ENCODE data around the gene LILRB4.

Gene LILRB4

DNA sequence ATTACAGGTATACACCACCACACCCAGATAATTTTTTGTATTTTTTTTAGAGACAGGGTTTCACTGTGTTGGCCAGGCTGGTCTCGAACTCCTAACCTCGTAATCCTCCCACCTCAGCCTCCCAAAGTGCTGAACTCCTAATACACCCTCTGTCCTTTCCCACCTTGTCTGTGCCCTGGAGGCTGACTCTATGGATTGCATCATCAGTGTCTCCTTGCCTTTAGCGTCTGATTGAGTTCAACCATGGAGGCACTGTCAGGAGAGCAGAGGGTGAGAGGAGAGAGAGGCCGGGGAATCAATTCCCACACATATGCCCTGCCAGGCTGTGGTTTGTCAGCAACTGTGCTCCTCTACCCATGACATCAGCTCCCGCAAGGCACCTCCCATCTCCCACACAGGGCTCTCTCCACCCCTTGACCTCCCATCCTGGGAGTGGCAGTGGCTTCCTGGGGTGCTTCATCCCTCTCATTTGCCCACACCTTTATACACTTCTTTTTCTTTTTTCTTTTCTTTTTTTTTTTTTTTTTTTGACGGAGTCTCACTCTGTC, 12.6 kb upstream of the LILRB4 start:
- H3K9me3 ChIP-seq (ENCODE audit: control insufficient read depth, insufficient read depth, low read length): peaks cover 86% of the 10 kb centered on the region
- no peak overlapping the region for H3K27ac ChIP-seq (ENCODE audit: low read depth, low read length)
- no peak overlapping the region for H3K9ac ChIP-seq (ENCODE audit: low read depth, low read length)
- no peaks in the 10 kb centered on the region for H3K27me3 ChIP-seq (ENCODE audit: control insufficient read depth, insufficient read depth, low read length)
- no peak overlapping the region for H3K4me3 ChIP-seq (ENCODE audit: low read depth, low read length)
- no peaks in the 10 kb centered on the region for H3K36me3 ChIP-seq (ENCODE audit: control insufficient read depth, insufficient read depth, low read length)
- H3K4me1 ChIP-seq (ENCODE audit: control insufficient read depth, insufficient read depth, low read length): no peaks in the 10 kb centered on the region

DNA sequence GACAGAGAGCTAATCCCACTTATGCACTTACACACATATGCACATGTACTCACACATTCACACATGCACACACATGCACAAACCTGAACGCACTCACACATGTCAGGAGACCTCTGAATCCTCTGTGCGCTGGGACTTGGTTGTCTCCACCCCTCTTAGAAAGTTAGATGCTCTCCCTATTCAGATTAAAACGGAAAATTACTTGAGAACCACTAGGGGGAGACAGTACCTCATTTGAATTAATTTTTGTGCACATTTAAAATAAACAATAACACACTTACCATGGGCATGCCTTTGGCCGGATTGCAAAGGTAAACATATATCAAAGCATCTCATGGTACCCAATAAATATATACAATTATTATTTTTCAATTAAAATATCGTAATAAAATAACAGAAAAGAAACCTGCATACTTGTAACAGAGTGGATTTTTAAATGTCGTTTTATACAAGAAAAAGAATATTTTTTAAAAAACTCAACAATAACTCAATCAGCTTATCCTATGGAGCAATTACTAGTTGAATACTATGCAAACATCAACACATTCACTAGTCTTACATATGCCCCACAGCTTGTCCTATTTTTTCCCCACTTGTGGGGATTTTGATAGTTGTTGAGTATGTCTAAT, 9.5 kb upstream of the LILRB4 start:
- no peaks in the 10 kb centered on the region for H3K36me3 ChIP-seq (ENCODE audit: control insufficient read depth, insufficient read depth, low read length)
- H3K4me3 ChIP-seq (ENCODE audit: low read depth, low read length): no peak overlapping the region
- no peaks in the 10 kb centered on the region for H3K27me3 ChIP-seq (ENCODE audit: control insufficient read depth, insufficient read depth, low read length)
- no peaks in the 10 kb centered on the region for H3K4me1 ChIP-seq (ENCODE audit: control insufficient read depth, insufficient read depth, low read length)
- H3K27ac ChIP-seq (ENCODE audit: low read depth, low read length): no peak overlapping the region
- H3K9ac ChIP-seq (ENCODE audit: low read depth, low read length): no peak overlapping the region
- H3K9me3 ChIP-seq (ENCODE audit: control insufficient read depth, insufficient read depth, low read length): peaks cover 75% of the 10 kb centered on the region

DNA sequence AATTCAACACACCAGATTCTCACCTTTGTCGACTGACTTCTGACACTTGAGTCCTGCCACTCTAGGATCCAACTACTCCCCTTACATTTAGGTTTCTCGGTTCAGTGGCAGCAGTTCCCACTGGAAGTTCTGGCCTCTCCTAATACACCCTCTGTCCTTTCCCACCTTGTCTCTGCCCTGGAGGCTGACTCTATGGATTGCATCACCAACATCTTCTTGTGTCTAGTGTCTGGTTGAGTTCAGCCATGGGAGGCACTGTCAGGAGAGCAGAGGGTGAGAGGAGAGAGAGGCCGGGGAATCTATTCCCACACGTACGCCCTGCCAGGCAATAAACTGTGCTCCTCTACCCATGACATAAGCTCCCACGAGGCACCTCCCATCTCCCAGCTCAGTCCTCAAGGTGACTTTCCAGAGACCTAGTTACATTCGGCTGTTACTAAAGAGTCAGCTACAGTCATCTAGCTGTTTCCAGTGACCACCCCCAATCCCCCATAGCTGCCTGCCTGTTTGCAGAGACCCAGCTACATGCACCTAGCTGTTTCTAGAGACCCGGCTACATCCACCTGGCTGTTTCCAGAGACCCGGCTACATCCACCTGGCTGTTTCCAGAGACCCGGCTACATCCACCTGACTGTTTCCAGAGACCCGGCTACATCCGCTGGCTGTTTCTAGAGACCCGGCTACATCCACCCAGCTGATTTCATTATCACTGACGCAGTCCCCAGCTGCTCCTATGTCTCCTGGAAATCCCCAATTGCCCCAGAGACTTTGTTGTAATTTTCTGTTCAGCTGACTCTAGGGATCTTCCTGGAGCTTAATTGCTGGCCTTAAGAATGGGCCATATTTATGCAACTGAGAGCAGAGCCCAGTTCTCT, 8.1 kb upstream of the LILRB4 start:
- Histone ChIP-seq H3K4me1 (ENCODE audit: control insufficient read depth, insufficient read depth, low read length) (no peaks in the 10 kb centered on the region), H3K9ac (ENCODE audit: low read depth, low read length) (no peak overlapping the region), H3K27me3 (ENCODE audit: control insufficient read depth, insufficient read depth, low read length) (no peaks in the 10 kb centered on the region), H3K9me3 (ENCODE audit: control insufficient read depth, insufficient read depth, low read length) (peaks cover 75% of the 10 kb centered on the region), H3K27ac (ENCODE audit: low read depth, low read length) (no peak overlapping the region), H3K4me3 (ENCODE audit: low read depth, low read length) (no peak overlapping the region), H3K36me3 (ENCODE audit: control insufficient read depth, insufficient read depth, low read length) (no peaks in the 10 kb centered on the region)

DNA sequence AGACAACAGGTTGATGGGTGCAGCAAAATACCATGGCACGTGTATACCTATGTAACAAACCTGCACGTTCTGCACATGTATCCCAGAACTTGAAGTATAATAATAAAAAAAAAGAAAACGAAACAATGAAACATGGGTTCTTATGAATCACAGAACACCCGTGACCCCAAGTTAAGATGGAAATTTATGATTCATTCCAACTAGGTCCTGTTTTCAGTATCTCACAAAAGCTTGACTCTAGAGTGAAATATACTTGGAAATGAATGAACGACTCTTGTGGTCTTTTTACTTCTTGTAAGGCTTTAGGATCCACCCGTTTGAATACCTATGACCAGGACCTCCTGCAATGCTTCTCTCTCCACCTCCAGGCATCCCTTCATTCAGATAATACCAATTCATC, 3.5 kb upstream of the LILRB4 start:
- Histone ChIP-seq H3K4me3 (ENCODE audit: low read depth, low read length) (no peak overlapping the region), H3K4me1 (ENCODE audit: control insufficient read depth, insufficient read depth, low read length) (no peaks in the 10 kb centered on the region), H3K36me3 (ENCODE audit: control insufficient read depth, insufficient read depth, low read length) (no peaks in the 10 kb centered on the region), H3K27ac (ENCODE audit: low read depth, low read length) (no peak overlapping the region), H3K9me3 (ENCODE audit: control insufficient read depth, insufficient read depth, low read length) (peaks cover 73% of the 10 kb centered on the region), H3K9ac (ENCODE audit: low read depth, low read length) (no peak overlapping the region), H3K27me3 (ENCODE audit: control insufficient read depth, insufficient read depth, low read length) (no peaks in the 10 kb centered on the region)

DNA sequence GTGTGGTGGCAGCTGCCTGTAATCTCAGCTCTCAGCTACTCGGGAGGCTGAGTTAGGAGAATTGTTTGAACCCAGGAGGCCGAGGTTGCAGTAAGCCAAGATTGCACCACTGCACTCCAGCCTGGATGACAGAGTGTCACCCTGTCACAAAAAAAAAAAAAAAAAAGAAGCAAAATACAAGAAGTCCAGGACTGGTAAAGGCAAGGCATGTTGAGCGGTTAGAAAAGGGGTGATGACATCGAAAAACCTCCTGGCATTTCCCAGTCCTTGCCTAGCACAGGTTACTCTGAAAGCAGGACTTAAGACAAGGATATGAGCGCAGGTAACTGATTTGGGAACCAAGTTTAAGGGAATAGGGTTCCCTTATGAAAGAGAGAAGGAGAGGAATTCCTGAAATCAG, 2.5 kb upstream of the LILRB4 start:
- Histone ChIP-seq H3K27ac (ENCODE audit: low read depth, low read length) (no peak overlapping the region), H3K4me1 (ENCODE audit: control insufficient read depth, insufficient read depth, low read length) (no peaks in the 10 kb centered on the region), H3K27me3 (ENCODE audit: control insufficient read depth, insufficient read depth, low read length) (no peaks in the 10 kb centered on the region), H3K9ac (ENCODE audit: low read depth, low read length) (no peak overlapping the region), H3K36me3 (ENCODE audit: control insufficient read depth, insufficient read depth, low read length) (no peaks in the 10 kb centered on the region), H3K4me3 (ENCODE audit: low read depth, low read length) (no peak overlapping the region), H3K9me3 (ENCODE audit: control insufficient read depth, insufficient read depth, low read length) (peaks cover 73% of the 10 kb centered on the region)

DNA sequence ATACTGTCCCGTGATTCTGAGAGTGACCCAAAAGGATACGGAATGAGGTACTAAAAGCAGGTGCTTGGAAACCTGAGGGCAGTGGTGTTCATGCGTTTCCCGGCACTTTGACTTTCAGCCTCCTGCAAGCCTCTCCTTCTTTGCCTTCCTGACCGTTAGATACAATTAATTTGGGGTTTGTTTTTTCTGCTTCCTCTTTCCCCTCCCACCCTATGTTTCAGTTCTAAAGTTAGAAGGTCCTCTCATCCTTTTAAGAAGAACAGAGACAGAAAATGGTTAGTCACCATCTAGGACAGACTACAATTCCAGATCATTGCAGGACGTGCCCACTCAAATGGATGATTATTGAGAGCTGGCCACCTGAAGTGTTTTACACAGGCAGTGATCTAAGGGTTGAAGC, 1.8 kb upstream of the LILRB4 start:
- Histone ChIP-seq H3K4me3 (ENCODE audit: low read depth, low read length) (no peak overlapping the region), H3K27me3 (ENCODE audit: control insufficient read depth, insufficient read depth, low read length) (no peaks in the 10 kb centered on the region), H3K36me3 (ENCODE audit: control insufficient read depth, insufficient read depth, low read length) (no peaks in the 10 kb centered on the region), H3K27ac (ENCODE audit: low read depth, low read length) (no peak overlapping the region), H3K4me1 (ENCODE audit: control insufficient read depth, insufficient read depth, low read length) (no peaks in the 10 kb centered on the region), H3K9ac (ENCODE audit: low read depth, low read length) (no peak overlapping the region), H3K9me3 (ENCODE audit: control insufficient read depth, insufficient read depth, low read length) (peaks cover 76% of the 10 kb centered on the region)

DNA sequence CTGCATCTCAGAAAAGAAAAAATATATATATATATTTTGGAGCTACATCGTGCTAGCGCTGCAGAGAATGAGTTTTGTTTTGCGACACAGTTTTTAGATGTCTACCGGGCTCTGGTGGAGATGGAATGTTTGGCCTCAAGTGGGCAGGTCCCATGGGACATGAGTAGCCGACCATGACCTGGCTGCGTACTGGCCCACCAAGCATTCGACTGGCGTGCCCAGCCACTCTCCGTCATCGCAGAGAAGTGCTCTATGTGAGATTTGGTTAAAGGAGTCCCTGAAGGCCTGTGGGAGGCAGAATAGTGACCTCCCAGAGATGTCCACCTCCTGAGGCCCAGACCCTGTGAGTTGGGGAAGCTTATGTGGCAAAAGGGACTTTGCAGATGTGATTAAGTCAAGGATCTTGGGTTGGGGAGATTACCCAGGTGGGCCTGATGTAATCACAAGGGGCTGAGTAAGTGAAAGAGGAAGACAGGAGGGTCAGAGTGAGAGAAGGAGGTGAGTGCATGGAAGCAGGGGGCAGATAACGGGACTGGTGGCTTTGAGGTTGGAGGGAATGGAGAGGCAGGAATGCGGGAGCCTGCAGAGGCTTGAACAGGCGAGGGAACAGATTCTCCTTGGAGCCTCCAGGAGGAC, 821 bp upstream of the LILRB4 start:
- no peaks in the 10 kb centered on the region for H3K4me1 ChIP-seq (ENCODE audit: control insufficient read depth, insufficient read depth, low read length)
- no peaks in the 10 kb centered on the region for H3K36me3 ChIP-seq (ENCODE audit: control insufficient read depth, insufficient read depth, low read length)
- no peak overlapping the region for H3K9ac ChIP-seq (ENCODE audit: low read depth, low read length)
- no peaks in the 10 kb centered on the region for H3K27me3 ChIP-seq (ENCODE audit: control insufficient read depth, insufficient read depth, low read length)
- no peak overlapping the region for H3K27ac ChIP-seq (ENCODE audit: low read depth, low read length)
- no peak overlapping the region for H3K4me3 ChIP-seq (ENCODE audit: low read depth, low read length)
- H3K9me3 ChIP-seq (ENCODE audit: control insufficient read depth, insufficient read depth, low read length): peaks cover 79% of the 10 kb centered on the region

DNA sequence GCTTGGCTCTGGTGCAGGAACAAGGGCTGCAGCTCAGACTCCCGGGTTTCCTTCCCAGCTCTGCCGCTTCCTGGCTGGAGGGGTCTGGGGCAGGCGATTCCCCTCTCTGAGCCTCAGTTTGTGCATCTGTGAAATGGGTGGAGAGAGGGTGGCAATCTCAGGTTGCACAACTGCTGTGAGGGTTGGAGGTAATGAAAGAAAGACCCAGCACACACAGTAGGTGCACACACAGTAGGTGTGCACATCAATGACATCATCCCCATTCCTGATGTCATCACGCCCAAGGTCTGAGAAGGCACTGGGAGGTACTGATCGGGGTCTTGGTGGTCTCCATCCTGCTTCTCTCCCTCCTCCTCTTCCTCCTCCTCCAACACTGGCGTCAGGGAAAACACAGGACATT, 2.7 kb downstream of the LILRB4 start:
- Histone ChIP-seq H3K36me3 (ENCODE audit: control insufficient read depth, insufficient read depth, low read length) (no peaks in the 10 kb centered on the region), H3K9ac (ENCODE audit: low read depth, low read length) (no peak overlapping the region), H3K4me1 (ENCODE audit: control insufficient read depth, insufficient read depth, low read length) (no peaks in the 10 kb centered on the region), H3K27me3 (ENCODE audit: control insufficient read depth, insufficient read depth, low read length) (no peaks in the 10 kb centered on the region), H3K4me3 (ENCODE audit: low read depth, low read length) (no peak overlapping the region), H3K9me3 (ENCODE audit: control insufficient read depth, insufficient read depth, low read length) (peaks cover 86% of the 10 kb centered on the region), H3K27ac (ENCODE audit: low read depth, low read length) (no peak overlapping the region)

DNA sequence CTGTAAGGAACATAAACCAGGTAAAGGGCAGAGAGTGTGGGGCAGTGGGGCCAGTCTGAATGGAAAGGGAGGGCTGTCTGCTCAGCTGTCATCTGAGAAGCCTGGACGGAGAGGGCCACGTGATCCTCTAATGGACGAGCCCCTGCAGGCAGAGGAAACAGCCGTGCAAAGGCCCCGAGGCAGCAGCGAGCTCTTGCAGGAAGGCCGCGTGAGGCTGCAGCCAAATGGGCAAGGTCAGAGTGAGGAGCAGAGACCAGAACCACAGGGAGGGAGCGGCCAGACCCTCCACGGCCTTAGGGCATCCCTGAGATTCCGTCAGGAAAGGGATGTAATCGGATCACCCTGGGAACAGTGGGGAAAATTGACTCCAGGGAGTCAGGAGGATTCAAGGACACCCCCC, 4.4 kb downstream of the LILRB4 start:
- H3K9me3 ChIP-seq (ENCODE audit: control insufficient read depth, insufficient read depth, low read length): peaks cover 89% of the 10 kb centered on the region
- H3K4me1 ChIP-seq (ENCODE audit: control insufficient read depth, insufficient read depth, low read length): no peaks in the 10 kb centered on the region
- H3K4me3 ChIP-seq (ENCODE audit: low read depth, low read length): no peak overlapping the region
- H3K9ac ChIP-seq (ENCODE audit: low read depth, low read length): no peak overlapping the region
- no peaks in the 10 kb centered on the region for H3K27me3 ChIP-seq (ENCODE audit: control insufficient read depth, insufficient read depth, low read length)
- no peaks in the 10 kb centered on the region for H3K36me3 ChIP-seq (ENCODE audit: control insufficient read depth, insufficient read depth, low read length)
- H3K27ac ChIP-seq (ENCODE audit: low read depth, low read length): no peak overlapping the region

DNA sequence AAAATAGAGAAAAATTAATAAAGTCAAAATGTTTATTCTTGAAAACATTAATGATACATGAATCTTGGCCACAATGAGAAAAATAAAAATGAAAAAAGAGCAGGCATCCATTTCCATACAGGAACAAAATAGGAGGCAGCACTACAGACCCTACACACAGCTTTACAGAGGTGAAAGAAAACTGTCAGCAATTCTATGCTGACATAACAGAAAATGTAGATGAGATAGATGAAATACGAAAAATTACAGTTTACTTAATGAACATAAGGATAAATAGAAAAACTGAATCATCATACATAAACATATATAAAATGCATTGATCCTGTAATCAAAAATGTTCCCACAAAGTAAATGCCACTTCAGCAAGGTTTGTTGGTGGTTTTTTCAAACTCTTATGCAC, 5.6 kb downstream of the LILRB4 start:
- Histone ChIP-seq H3K9ac (ENCODE audit: low read depth, low read length) (no peak overlapping the region), H3K4me1 (ENCODE audit: control insufficient read depth, insufficient read depth, low read length) (no peaks in the 10 kb centered on the region), H3K36me3 (ENCODE audit: control insufficient read depth, insufficient read depth, low read length) (no peaks in the 10 kb centered on the region), H3K27me3 (ENCODE audit: control insufficient read depth, insufficient read depth, low read length) (no peaks in the 10 kb centered on the region), H3K9me3 (ENCODE audit: control insufficient read depth, insufficient read depth, low read length) (peaks cover 89% of the 10 kb centered on the region), H3K27ac (ENCODE audit: low read depth, low read length) (no peak overlapping the region), H3K4me3 (ENCODE audit: low read depth, low read length) (no peak overlapping the region)
